Astrocyte (in vitro differentiated cells and primary cell): ENCODE data around the gene RTP3. TPM values are rescaled to one million over a fixed set of nuclear protein-coding genes. Genes with fewer than 3 reads are reported as not detected.

ENCODE experiments used
- DNase-seq: peaks from one replicate; pipeline ENCODE4 v3.0.0-alpha.2; 2010; ENCODE audit warnings: low read depth
- FAIRE-seq: peaks from 2 replicates; lab custom pipeline; 2011; peaks lifted over from hg19 to GRCh38; lab: Jason Lieb, UNC
- H2AFZ ChIP-seq: 2 replicates; pipeline ENCODE4 v1.6.0; 2012; ENCODE audit warnings: low read depth, low read length, inconsistent platforms
- H3K27ac ChIP-seq: 2 replicates; pipeline ENCODE4 v1.5.1; 2011; ENCODE audit warnings: low read depth, low read length, inconsistent platforms
- H3K27me3 ChIP-seq: 2 replicates; pipeline ENCODE4 v1.6.0; 2011; ENCODE audit warnings: low read length, inconsistent platforms; ENCODE audit not compliant: insufficient read depth
- H3K36me3 ChIP-seq: 2 replicates; pipeline ENCODE4 v1.5.1; 2011; ENCODE audit warnings: low read length, inconsistent platforms; ENCODE audit not compliant: insufficient read depth
- H3K4me1 ChIP-seq: 2 replicates; pipeline ENCODE4 v1.5.1; 2011; ENCODE audit warnings: low read length, inconsistent platforms; ENCODE audit not compliant: insufficient read depth
- H3K4me2 ChIP-seq: 2 replicates; pipeline ENCODE4 v1.6.0; 2012; ENCODE audit warnings: low read length, inconsistent platforms
- H3K4me3 ChIP-seq: 2 replicates; pipeline ENCODE4 v1.5.1; 2011; ENCODE audit warnings: low read depth, mild to moderate bottlenecking, low read length, inconsistent platforms; ENCODE audit not compliant: insufficient read depth
- H3K79me2 ChIP-seq: 2 replicates; pipeline ENCODE4 v1.6.0; 2012; ENCODE audit warnings: mild to moderate bottlenecking, low read length, inconsistent platforms; ENCODE audit not compliant: insufficient read depth
- H3K9ac ChIP-seq: 2 replicates; pipeline ENCODE4 v1.6.0; 2012; ENCODE audit warnings: mild to moderate bottlenecking, low read length, inconsistent platforms
- H3K9me3 ChIP-seq: 2 replicates; pipeline ENCODE4 v1.5.1; 2012; ENCODE audit warnings: low read depth, mild to moderate bottlenecking, low read length, inconsistent platforms; ENCODE audit not compliant: insufficient read depth
- H4K20me1 ChIP-seq: 2 replicates; pipeline ENCODE4 v1.6.0; 2012; ENCODE audit warnings: low read length, inconsistent platforms; ENCODE audit not compliant: insufficient read depth
- H3K27ac Mint-ChIP-seq: one replicate; pipeline ENCODE4 v1.8.0; 2021; ENCODE audit warnings: mild to moderate bottlenecking, mixed read lengths; ENCODE audit not compliant: unreplicated experiment
- H3K27me3 Mint-ChIP-seq: one replicate; pipeline ENCODE4 v1.8.0; 2021; ENCODE audit warnings: low read depth, mixed read lengths; ENCODE audit not compliant: unreplicated experiment
- H3K36me3 Mint-ChIP-seq: one replicate; pipeline ENCODE4 v1.8.0; 2021; ENCODE audit warnings: low read depth, mixed read lengths; ENCODE audit not compliant: unreplicated experiment
- H3K4me1 Mint-ChIP-seq: one replicate; pipeline ENCODE4 v1.8.0; 2021; ENCODE audit warnings: low read depth, mixed read lengths; ENCODE audit not compliant: unreplicated experiment
- H3K4me3 Mint-ChIP-seq: one replicate; pipeline ENCODE4 v1.8.0; 2021; ENCODE audit warnings: mild to moderate bottlenecking, moderate library complexity, mixed read lengths; ENCODE audit not compliant: unreplicated experiment
- H3K9me3 Mint-ChIP-seq: one replicate; pipeline ENCODE4 v1.8.0; 2021; ENCODE audit warnings: mild to moderate bottlenecking, mixed read lengths; ENCODE audit not compliant: unreplicated experiment
- CTCF ChIP-seq: IDR thresholded peaks from 2 replicates; pipeline ENCODE4 v1.5.1; 2011; ENCODE audit warnings: low read depth, mild to moderate bottlenecking, inconsistent platforms, low read length, moderate library complexity; ENCODE audit not compliant: insufficient read depth
- EZH2 ChIP-seq: IDR thresholded peaks from 2 replicates; pipeline ENCODE4 v1.6.1; 2012; ENCODE audit warnings: mild to moderate bottlenecking, low read length, inconsistent platforms; ENCODE audit not compliant: insufficient read depth
- total RNA-seq: library from RNA; stranded (reverse); gene quantifications from 2 replicates; pipeline ENCODE4 v1.2.1, GENCODE V29; 2021

RTP3 gene
- total RNA-seq, 1 donor from 2014 or later: not detected

- H3K9me3 ChIP-seq: no peaks in the 10 kb centered on the region
- H2AFZ ChIP-seq: no peak overlapping the region
- Mint-ChIP-seq H3K27me3 (peaks cover 2% of the 10 kb centered on the region), H3K27ac (no peak overlapping the region), H3K4me1 (peaks cover 4% of the 10 kb centered on the region), H3K36me3 (no peaks in the 10 kb centered on the region), H3K4me3 (no peak overlapping the region), H3K9me3 (no peaks in the 10 kb centered on the region)
- H3K4me2 ChIP-seq: no peak overlapping the region
- no peak overlapping the region for H3K4me3 ChIP-seq
- H3K4me1 ChIP-seq: no peaks in the 10 kb centered on the region
- no peak for FAIRE-seq
- TF ChIP-seq CTCF: no peak
- no peak for TF ChIP-seq EZH2
- DNase-seq: no peak
- H3K36me3 ChIP-seq: no peaks in the 10 kb centered on the region
- no peaks in the 10 kb centered on the region for H3K27me3 ChIP-seq
- no peaks in the 10 kb centered on the region for H3K79me2 ChIP-seq
- H4K20me1 ChIP-seq: no peaks in the 10 kb centered on the region
- no peak overlapping the region for H3K9ac ChIP-seq
- no peak overlapping the region for H3K27ac ChIP-seq
These were observed 35.3 kb downstream of the RTP3 start for GRCh38 chr3:46533091-46533490.

- Histone ChIP-seq H3K27ac (no peak overlapping the region), H3K4me3 (no peak overlapping the region), H3K79me2 (no peaks in the 10 kb centered on the region), H3K4me2 (no peak overlapping the region), H3K9ac (no peak overlapping the region), H3K36me3 (no peaks in the 10 kb centered on the region), H3K9me3 (no peaks in the 10 kb centered on the region), H3K4me1 (peaks cover 6% of the 10 kb centered on the region), H3K27me3 (no peaks in the 10 kb centered on the region), H2AFZ (no peak overlapping the region), H4K20me1 (no peaks in the 10 kb centered on the region)
- Mint-ChIP-seq H3K4me3 (no peak overlapping the region), H3K36me3 (no peaks in the 10 kb centered on the region), H3K27ac (no peak overlapping the region), H3K27me3 (peaks cover 2% of the 10 kb centered on the region), H3K9me3 (no peaks in the 10 kb centered on the region), H3K4me1 (peaks cover 11% of the 10 kb centered on the region)
- FAIRE-seq: no peak
- no peak for DNase-seq
- TF ChIP-seq CTCF: no peak
- TF ChIP-seq EZH2: no peak
These were observed 38.0 kb downstream of the RTP3 start for GRCh38 chr3:46535746-46536145.

GRCh38 chr3:46536758-46537157 lies 39.0 kb downstream of the RTP3 start:
- Mint-ChIP-seq H3K9me3 (no peaks in the 10 kb centered on the region), H3K27ac (no peak overlapping the region), H3K4me3 (no peak overlapping the region), H3K4me1 (peaks cover 8% of the 10 kb centered on the region), H3K27me3 (peaks cover 2% of the 10 kb centered on the region), H3K36me3 (no peaks in the 10 kb centered on the region)
- H3K4me1 ChIP-seq: peaks cover 6% of the 10 kb centered on the region
- H3K4me2 ChIP-seq: no peak overlapping the region
- H3K4me3 ChIP-seq: no peak overlapping the region
- no peak overlapping the region for H3K27ac ChIP-seq
- no peaks in the 10 kb centered on the region for H3K27me3 ChIP-seq
- FAIRE-seq (no peak), DNase-seq (no peak)
- H3K9ac ChIP-seq: no peak overlapping the region
- no peaks in the 10 kb centered on the region for H4K20me1 ChIP-seq
- no peak overlapping the region for H2AFZ ChIP-seq
- no peaks in the 10 kb centered on the region for H3K9me3 ChIP-seq
- no peaks in the 10 kb centered on the region for H3K79me2 ChIP-seq
- no peaks in the 10 kb centered on the region for H3K36me3 ChIP-seq
- TF ChIP-seq EZH2 (no peak), CTCF (no peak)
